ENCODE data around the gene TGIF2. TPM values are rescaled to one million over a fixed set of nuclear protein-coding genes. Genes with fewer than 3 reads are reported as not detected.
"Not testable (repeated sequence)": the region's sequence is repeated elsewhere in the genome, so short reads cannot be mapped to it uniquely, and the experiment has no call there.

Gene TGIF2
- total RNA-seq, 1 experiment from 2014 or later: 8.6 TPM

GRCh38 chr20:36546111-36546736, 27.2 kb upstream of the TGIF2 start:
- DNase-seq (ENCODE audit: extremely low read depth, low read depth): no peak

GRCh38 chr20:36547186-36548005, 26.0 kb upstream of the TGIF2 start:
- no peak for DNase-seq (ENCODE audit: extremely low read depth, low read depth)

GRCh38 chr20:36548006-36548315, 25.4 kb upstream of the TGIF2 start:
- DNase-seq (ENCODE audit: extremely low read depth, low read depth): no peak

- DNase-seq (ENCODE audit: extremely low read depth, low read depth): no peak
Observed at GRCh38 chr20:36548704-36549627, 24.4 kb upstream of the TGIF2 start.

- DNase-seq (ENCODE audit: extremely low read depth, low read depth): no peak
Observed at GRCh38 chr20:36549628-36549941, 23.8 kb upstream of the TGIF2 start.

GRCh38 chr20:36549942-36550789, 23.2 kb upstream of the TGIF2 start:
- no peak for DNase-seq (ENCODE audit: extremely low read depth, low read depth)

- DNase-seq (ENCODE audit: extremely low read depth, low read depth): no peak
Observed at GRCh38 chr20:36550790-36551299, 22.6 kb upstream of the TGIF2 start.

GRCh38 chr20:36555248-36555647, 18.1 kb upstream of the TGIF2 start:
- DNase-seq (ENCODE audit: extremely low read depth, low read depth): no peak

GRCh38 chr20:36562724-36563123, 10.7 kb upstream of the TGIF2 start:
- DNase-seq (ENCODE audit: extremely low read depth, low read depth): no peak

- no peak for DNase-seq (ENCODE audit: extremely low read depth, low read depth)
Observed at GRCh38 chr20:36563374-36563773, 10.0 kb upstream of the TGIF2 start.

- DNase-seq (ENCODE audit: extremely low read depth, low read depth): not testable (repeated sequence)
Observed at GRCh38 chr20:36564078-36564725, 9.2 kb upstream of the TGIF2 start.

- not testable (repeated sequence) for DNase-seq (ENCODE audit: extremely low read depth, low read depth)
Observed at GRCh38 chr20:36564726-36565121, 8.7 kb upstream of the TGIF2 start.

- no peak for DNase-seq (ENCODE audit: extremely low read depth, low read depth)
Observed at GRCh38 chr20:36565520-36565919, 7.9 kb upstream of the TGIF2 start.

GRCh38 chr20:36569847-36570429, 3.5 kb upstream of the TGIF2 start:
- no peak for DNase-seq (ENCODE audit: extremely low read depth, low read depth)

- DNase-seq (ENCODE audit: extremely low read depth, low read depth): no peak
Observed at GRCh38 chr20:36571564-36572504, 1.6 kb upstream of the TGIF2 start.

- no peak for DNase-seq (ENCODE audit: extremely low read depth, low read depth)
Observed at GRCh38 chr20:36572701-36573102, 695 bp upstream of the TGIF2 start.

- DNase-seq (ENCODE audit: extremely low read depth, low read depth): no peak
Observed at GRCh38 chr20:36573798-36574365, 485 bp downstream of the TGIF2 start.

All from NCI-H460 (cell line).